NCI-H1417 treated with DMSO at 0.1 percent for 48 hours (cell line): ENCODE results near the gene EEF1G.
"Not testable (repeated sequence)": the region's sequence is repeated elsewhere in the genome, so short reads cannot be mapped to it uniquely, and the experiment has no call there.

Experiments
- DNase-seq: peaks from one replicate; lab custom pipeline; 2025; lab: John Stamatoyannopoulos, UW

The EEF1G gene

GRCh38 chr11:62554387-62555167 is 19.1 kb downstream of the EEF1G start:
- no peak for DNase-seq

- DNase-seq: no peak
Measured at GRCh38 chr11:62553839-62554361, 19.8 kb downstream of the EEF1G start.

GRCh38 chr11:62553080-62553838 is 20.4 kb downstream of the EEF1G start:
- DNase-seq: no peak

GRCh38 chr11:62552485-62553079 is 21.1 kb downstream of the EEF1G start:
- no peak for DNase-seq

- not testable (repeated sequence) for DNase-seq
Measured at GRCh38 chr11:62550478-62550877, 23.2 kb downstream of the EEF1G start.

- DNase-seq: no peak
Measured at GRCh38 chr11:62548545-62549335, 25.0 kb downstream of the EEF1G start.

GRCh38 chr11:62547691-62548281 is 25.9 kb downstream of the EEF1G start:
- no peak for DNase-seq

GRCh38 chr11:62546929-62547625 is 26.6 kb downstream of the EEF1G start:
- DNase-seq: no peak

- DNase-seq: no peak
Measured at GRCh38 chr11:62546244-62546928, 27.3 kb downstream of the EEF1G start, which contains the start of gene AHNAK. Gene AHNAK, minus strand, starts transcription at chr11:62546806. Its CDS starts 10,708 bp downstream, at chr11:62536098.

GRCh38 chr11:62545437-62546243 is 28.1 kb downstream of the EEF1G start:
- DNase-seq: no peak

- DNase-seq: no peak
Measured at GRCh38 chr11:62544581-62545436, 28.9 kb downstream of the EEF1G start.

GRCh38 chr11:62543680-62544444 is 29.8 kb downstream of the EEF1G start:
- DNase-seq: no peak

GRCh38 chr11:62542750-62543567 is 30.7 kb downstream of the EEF1G start:
- DNase-seq: no peak

- DNase-seq: peak; percentile 26
Measured at GRCh38 chr11:62542111-62542745, 31.5 kb downstream of the EEF1G start.

- no peak for DNase-seq
Measured at GRCh38 chr11:62540804-62541701, 32.6 kb downstream of the EEF1G start.
